Endometrial microvascular endothelial cells (primary cell): Measurements from ENCODE around the gene ANKS1B. TPM values are rescaled to one million over a fixed set of nuclear protein-coding genes. Genes with fewer than 3 reads are reported as not detected.
"Not testable (repeated sequence)": the region's sequence is repeated elsewhere in the genome, so short reads cannot be mapped to it uniquely, and the experiment has no call there.

Experiments used
- in situ Hi-C: cut with HindIII; loops from 2 replicates; pipeline ENCODE4 v1.10.0; 2017; ENCODE audit warnings: low sequenced_read_pairs, low pct_unique_long_range_greater_than_20kb; ENCODE audit errors: inconsistent ontology term
- total RNA-seq: library from RNA; depleted of rRNA; stranded (reverse); fragments of >200 nt; gene quantifications from one replicate; pipeline ENCODE4 v1.2.3, GENCODE V29; 2015; ENCODE audit errors: inconsistent ontology term

The ANKS1B gene
- total RNA-seq, 1 donor from 2014 or later, result not detected

DNA sequence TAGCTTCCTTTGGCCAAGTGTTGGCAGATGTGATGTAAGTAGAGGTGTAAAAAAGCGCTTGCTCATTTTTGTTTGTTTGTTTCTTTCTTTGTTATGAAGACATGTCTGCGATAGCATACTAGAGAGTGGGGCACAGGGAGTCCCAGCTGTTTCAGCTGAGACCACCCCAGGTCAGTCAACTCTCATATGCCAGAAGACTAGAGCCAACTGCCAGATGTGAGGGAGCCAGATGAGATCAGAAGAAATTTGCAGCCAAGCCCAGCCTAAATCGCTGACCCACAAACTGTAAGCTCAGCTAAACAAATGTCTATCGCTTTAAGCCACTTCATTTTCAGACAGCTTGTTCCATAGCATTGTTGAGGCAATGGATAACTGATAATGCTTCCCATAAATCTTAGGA lies 942.5 kb downstream of the ANKS1B start:
- in situ Hi-C loops, result no loop called here

DNA sequence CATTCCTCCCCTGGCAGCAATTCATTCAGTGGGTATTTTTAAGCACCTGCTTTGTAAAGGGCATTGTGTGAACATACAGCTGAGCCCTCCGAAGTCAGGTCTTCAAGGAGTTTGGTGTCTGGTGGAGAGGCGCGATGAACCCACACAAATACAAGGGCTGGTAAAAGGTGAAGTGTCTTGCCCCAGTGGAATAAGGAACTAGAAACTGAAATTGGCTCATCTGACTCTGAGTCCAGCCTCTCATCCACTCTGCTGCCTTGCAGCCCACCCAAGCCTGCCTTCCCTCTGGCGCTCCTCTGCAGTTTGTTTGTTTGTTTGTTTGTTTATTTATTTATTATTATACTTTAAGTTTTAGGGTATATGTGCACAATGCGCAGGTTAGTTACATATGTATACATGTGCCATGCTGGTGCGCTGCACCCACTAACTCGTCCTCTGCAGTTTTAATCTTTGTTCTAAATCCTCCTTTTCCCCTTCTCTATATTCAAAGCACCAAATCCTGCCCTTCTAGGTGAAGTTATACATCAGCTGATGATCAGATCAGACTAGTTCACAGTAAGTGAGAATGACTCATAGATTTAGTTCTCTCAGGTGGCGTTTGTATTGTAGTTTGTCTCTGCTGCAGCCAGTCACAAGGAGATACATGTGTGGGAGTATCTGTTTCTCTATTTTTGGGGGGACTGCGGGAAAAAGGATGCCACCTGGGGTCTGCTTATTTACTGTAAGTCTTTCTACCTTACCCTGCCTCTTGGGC lies 945.2 kb downstream of the ANKS1B start:
- in situ Hi-C loops, result no loop called here

DNA sequence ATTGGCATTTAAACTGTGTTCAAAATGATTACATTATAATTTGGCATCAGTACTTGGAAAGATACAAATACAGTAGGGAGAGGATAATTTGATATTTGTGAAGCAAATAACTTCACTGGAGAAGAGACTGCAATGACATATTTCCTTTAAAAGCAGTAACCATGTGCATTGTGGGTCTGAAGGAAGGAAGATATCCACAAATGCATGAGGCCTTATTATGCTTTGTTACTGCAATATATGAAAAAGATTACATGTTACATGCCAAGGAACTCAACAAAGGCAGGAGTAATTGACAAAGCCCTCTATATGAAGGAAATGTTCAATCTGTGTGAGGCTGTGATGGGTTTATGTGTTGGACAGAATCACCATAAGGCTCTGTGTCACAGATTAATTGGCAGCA lies 948.2 kb downstream of the ANKS1B start:
- in situ Hi-C loops, result no loop called here

DNA sequence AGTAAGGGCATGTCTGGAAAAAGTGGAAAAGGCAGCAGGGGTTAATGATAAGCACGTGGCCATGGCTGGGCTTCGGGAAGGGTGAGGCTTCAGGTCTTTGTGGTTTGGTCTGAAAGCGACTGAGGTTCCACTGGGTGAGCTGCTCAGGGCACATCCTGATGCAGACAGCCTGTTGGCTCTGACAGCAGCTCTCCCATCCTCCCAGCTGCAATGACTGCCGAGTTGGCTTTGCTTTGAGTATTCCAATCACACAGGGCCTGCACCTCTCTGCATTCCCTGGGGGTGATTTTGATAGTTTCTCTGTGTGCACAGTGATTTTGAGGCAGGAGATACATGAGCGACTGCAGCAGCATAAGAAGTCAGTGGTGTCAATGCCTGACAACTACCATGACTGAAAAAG lies 948.9 kb downstream of the ANKS1B start:
- in situ Hi-C loops, result no loop called here

DNA sequence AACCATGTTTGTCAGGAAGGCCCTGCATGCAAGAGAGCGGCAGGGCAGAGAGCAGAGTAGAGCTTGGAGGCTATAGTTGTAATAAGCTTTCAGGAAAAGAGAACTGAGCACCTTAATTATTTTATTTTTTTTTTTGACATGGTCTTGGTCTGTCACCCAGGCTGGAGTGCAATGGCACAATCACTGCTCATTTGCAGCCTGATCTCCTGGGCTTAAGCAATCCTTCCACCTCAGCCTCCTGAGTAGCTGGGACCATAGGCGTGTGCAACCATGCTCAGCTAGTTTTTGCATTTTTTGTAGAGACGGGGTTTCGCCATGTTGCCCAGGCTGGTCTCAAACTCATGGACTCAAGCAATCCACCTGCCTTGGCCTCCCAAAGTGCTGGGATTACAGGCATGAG lies 950.5 kb downstream of the ANKS1B start:
- in situ Hi-C loops, result not testable (repeated sequence)

DNA sequence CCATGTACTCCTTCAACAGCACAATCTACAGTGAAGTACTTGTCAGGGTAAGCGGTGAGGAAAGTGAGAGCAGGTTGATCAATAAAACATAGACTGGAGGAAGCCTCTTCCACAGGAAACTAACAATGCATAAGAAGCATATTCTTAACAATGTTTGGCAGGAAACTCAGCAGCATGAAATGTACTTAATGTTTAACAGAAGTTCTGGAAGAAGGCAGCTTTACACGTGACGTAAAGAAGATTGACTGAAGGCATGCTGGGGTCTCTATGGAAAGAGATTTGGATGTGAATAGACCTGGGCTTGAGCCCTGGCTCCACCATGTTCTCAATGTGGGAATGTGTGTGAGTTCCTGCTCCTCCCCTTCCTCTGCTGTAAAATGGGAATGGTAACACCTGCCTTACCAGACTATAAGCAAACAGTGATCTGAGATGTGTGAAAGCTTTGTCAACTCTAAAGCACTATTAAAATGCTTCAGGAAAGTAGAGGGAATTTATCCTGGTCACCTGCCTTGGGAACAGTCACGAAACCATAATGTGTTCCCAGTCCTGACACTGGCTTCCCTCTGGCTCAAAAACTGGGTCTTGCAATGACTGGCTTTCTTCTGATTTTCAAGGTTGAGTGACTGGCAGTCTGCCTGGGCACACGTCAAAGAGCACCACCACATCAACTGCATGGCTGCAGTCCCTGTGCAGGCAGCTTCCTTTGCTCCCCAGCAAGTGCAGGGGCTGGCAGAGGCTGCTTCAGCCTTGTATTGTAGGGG lies 955.0 kb downstream of the ANKS1B start:
- in situ Hi-C loops, result no loop called here

DNA sequence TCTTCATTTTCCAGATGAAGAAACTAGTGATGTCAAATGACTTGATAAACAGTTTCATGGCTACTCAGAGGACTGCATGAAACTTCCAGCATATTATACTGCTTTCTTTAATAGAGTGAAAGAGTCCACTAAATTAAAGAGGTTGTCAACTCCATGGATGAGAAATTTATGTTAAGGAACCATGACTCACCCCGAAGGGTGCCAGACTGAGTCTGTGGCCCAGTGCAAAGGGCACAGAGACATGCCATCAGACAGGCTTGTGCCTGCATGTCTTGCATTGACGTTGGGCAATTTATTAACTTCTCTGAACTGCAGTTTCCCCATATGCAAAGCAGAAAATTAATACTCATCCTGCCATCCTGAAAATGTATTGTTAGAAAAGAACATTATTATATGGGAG lies 957.3 kb downstream of the ANKS1B start:
- in situ Hi-C loops, result no loop called here

DNA sequence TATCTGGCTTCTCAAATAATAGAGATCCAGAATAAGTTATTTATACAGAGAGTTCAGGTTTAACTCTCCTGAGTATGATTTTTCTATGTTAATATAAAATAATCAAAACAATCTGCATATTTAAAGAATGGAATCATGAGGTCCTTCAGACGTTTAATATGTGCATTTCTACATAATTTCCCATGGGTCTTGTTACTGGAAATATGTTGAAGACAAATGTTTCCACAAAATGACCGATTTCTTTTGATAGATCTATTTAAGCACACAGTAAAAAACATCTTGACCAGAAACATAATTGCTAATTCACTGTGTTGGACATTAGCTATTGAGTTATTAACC lies 957.7 kb downstream of the ANKS1B start:
- in situ Hi-C loops, result no loop called here

DNA sequence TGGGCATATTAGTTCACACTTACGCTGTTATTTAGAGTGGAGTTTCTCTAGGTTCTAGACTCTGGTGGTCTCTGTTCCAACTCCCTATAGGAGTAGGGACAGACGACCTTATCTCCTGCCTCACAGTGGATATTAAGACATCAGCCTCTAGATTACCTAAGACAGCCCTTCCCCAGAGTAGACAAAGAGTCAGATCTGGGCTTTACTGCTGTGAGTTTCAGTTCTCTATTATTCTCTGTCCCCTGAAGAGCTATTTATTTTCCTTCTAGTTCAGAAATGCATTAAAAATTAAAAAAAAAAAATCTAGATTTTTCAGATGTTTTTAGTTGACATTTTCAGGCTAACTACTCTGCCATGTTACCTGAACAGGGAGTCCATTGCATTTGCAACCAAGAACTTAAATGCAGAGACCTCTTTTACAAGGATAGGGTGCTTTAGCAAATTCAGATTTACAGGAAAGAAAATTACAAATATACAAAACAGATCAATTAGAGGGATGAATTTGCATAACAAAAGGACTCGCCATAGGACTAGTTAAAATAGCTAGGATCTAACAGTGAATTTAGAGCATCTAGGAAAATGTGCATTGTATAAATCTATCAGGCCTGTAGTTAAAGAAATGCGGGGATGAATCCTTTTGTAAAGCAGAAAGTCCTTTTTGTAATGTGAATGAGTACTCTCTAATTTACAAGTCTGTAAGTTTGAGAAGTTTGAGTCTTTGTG lies 958.2 kb downstream of the ANKS1B start:
- in situ Hi-C loops, result no loop called here

DNA sequence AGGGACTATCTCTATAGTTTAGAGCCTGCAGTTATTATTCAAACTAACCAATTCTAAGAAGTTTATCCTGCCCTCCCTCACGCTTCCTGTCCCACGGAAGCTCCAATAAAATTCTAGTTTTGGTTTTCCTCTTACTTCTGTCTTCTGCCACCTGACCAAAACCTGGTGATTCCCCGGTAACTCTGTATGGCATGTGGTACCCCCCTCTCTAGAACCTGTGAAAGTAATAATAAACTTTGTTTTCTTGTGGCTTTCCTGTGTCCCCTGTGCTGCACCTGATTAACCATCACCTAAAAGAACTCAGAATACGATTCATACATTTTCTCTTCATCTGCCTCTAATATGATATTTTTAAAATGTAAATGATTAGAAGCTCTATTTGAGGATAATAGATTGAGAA lies 959.9 kb downstream of the ANKS1B start:
- in situ Hi-C loops, result no loop called here

DNA sequence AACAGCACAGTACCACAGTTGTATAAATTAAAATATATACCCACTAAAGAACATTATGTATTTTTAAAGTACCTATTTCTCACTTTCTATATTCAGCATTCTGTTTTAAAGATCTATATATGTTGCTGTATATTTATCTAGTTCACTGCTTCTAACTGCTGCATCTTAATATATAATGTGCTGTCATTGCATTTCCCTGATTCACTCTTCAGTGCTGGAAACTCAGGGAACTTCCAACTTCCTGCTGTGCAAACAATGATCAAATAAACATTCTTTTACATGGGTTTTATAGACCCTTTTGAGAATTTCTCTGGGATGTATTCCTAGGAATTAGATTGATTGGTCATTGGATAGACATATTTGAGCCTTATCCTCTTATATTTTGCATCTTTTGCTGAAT lies 960.5 kb downstream of the ANKS1B start:
- in situ Hi-C loops, result no loop called here

DNA sequence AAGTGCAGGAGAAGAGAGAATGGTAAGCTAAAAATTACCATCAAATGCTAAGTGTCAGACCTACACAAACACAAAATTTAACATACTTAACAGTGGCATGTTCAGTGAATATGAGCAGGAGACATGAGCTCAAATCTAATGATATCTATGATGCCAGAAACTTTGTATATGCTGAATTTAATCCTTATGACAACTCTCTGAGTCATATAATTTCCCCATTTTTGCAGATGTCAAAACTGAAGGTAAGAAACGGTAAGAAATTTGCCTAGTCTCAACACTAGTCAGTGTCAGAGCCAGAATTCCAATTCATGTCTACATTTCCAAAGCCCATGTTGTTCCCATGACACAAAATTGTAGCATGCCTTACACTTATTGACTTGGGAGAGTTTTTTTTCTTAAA lies 963.9 kb downstream of the ANKS1B start:
- in situ Hi-C loops, result no loop called here

DNA sequence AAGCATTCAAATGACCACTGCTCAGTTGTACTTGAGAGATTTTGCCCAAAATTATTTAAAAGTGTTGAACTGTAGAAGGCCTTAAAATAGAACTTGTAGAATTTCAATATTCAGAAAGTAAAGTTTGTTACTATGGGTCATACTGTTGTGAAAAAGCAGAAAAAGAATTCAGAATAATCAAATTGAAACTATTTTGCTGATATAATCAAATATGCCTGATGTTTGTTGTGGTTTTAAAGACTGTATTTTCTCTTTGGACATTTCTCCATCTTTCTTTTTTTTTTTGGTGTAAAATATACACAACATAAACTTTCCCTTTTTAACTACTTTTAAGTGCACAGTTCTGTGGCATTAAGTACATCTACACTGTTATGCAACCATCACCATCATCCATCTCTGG lies 964.9 kb downstream of the ANKS1B start:
- in situ Hi-C loops, result no loop called here

DNA sequence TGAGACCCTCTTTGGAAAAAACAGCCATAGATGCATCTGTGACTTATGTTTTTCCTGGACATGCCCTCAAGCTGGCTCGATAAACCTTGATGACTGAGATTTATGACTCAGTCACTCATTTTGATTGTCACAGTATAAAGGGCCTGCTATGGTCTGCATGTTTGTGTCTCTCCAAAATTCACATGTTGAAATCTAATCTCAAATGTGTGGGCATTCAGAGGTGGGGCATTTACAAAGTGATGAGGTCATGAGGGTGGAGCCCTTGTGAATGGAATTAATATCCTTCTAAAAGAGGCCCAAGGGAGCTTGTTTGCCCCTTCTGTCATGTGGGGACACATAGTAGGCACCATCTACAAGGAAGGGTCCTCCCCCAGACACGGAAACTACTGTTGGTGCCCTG lies 966.8 kb downstream of the ANKS1B start:
- in situ Hi-C loops, result no loop called here

DNA sequence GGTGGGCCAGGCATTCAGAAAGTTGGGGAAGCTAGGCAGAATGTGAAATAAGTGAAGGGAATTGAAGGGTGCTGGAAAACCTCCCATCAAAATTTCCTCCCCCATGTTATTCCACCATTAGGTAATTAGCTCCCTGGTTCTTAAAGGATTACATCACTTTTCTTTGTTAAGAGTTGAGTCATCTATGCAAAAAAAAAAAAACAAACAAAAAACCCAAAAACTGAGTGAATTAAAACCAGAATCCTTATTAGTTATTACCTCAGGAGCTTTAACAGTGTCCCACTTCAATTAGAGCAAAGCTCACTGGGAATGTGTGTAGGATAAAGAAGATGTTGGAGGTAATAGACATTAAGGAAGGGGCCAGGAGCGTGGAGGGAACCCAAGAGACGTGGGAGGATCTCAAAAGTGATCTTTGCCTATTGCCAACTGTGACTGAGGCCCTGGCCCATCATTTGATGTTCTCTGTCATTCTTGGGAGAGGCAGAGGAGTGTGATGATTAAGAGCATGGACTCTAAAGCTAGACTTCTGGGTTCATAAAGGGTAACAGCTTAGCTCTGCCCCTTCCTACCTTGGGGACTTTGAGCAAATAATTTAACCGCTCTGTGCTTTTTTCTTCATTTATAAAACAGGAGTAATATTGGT lies 975.0 kb downstream of the ANKS1B start:
- in situ Hi-C loops, result no loop called here

DNA sequence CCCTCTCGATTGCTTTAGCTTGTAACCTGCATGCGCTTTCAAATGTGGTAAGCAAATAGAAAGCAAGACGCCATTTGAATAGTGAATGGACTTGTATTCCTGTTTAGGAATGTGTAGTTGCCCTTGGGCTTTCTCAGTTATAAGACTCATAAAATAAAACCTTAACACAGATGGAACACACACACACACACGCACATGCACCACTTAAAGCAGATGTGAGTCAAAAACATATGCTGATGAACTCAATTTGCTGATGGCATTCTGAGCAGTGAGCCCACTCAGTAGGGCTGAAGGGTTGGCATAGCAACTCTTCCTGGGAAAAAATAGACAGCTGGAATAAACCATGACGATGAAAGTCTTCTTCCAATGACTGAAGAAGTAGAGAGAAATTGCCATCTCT lies 979.1 kb downstream of the ANKS1B start:
- in situ Hi-C loops, result no loop called here

DNA sequence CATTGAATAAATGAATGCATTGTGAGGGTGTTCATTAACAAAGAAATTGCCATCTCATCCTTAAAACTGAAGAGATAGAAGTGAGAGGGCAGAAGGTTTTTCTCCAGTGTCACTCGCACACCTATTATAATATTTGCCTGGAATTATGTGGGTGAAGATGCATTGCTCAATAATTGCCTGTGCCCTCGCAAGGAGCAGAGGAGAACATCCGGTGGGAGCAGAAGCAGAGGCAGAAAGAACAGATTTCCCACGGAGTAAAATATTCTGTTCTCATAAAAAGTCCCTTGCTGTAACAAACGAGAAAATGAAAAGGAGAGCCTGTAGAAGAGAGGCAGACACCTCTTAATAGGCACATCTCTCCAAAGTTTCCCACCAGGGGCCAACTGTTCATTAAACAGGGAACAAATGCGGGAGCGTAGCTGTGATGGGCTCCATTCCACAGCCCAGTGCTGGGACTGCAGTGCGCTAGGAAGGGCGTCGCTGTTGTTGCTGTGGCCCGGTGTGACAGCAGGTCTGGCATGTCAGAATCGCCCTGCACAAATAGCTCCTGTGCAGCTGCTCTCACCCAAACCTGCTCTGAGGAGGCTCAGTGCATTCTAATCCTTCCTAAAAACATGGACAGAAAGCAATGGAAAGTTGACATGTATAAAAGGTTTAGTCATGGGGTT lies 979.8 kb downstream of the ANKS1B start:
- in situ Hi-C loops, result no loop called here

DNA sequence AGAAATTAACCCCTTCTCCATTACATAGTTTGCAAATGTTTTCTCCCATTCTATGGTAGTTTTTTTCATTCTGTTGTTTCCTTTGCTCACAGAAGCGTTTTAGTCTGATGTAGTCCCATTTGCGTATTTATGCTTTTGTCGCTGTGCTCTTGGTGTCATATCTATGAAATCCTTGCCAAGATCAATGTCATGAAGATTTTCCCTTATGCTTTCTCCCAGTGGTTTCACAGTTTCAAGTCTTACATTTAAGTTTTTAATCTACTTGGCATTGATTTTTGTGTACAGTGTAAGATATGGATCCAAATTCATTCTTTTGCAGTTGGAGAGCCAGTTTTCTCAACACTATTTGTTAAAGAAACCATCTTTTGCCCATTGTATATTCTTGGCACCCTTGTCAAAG lies 982.0 kb downstream of the ANKS1B start:
- in situ Hi-C loops, result no loop called here

DNA sequence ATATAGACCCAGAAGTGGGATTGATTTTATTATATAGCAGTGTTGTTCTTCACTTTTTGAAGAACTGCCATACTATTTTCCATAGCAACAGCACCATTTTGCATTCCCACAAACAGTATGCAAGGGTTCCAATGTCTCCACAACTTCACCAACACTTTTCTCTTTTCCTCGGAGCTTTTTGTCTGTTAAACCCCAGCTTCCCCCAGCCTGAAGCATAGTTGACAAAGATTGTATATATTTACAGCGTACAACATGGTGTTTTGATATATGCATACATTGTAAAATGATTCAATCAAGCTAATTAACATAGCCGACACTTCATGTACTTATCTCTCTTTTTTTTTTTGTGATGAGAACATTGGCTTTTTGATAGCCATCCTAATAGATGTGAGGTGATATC lies 982.6 kb downstream of the ANKS1B start:
- in situ Hi-C loops, result no loop called here
